HepG2 (cell line): ENCODE measurements around the gene CDC27. TPM values are rescaled to one million over a fixed set of nuclear protein-coding genes. Genes with fewer than 3 reads are reported as not detected.

ENCODE experiments used
- BRF2 ChIP-seq: sonication (generic); formaldehyde crosslinking; IDR thresholded peaks from 2 replicates; pipeline ENCODE4 v1.8.1; 2022; ENCODE audit warnings: mild to moderate bottlenecking, missing genetic modification reagents
- CHCHD3 ChIP-seq: sonication (generic); formaldehyde crosslinking; IDR thresholded peaks from 2 replicates; pipeline ENCODE4 v1.8.0; 2022; ENCODE audit warnings: mild to moderate bottlenecking, missing genetic modification reagents, moderate library complexity
- CREM ChIP-seq, 2 experiments: sonication (generic) in 1 of 2; formaldehyde crosslinking in 1 of 2; IDR thresholded peaks; 2 replicates each; pipeline versions ENCODE4 v1.4.0 to v1.6.1; 2016 to 2020; ENCODE audit warnings: antibody characterized with exemption in 1 of 2, mild to moderate bottlenecking in 1 of 2, missing genetic modification reagents in 1 of 2
- EP300 ChIP-seq, 3 experiments: sonication (generic) in 1 of 3; formaldehyde crosslinking in 1 of 3; IDR thresholded peaks; 2 replicates each; pipeline versions ENCODE4 v1.5.1 to v1.6.1; 2011 to 2020; ENCODE audit warnings: low read depth in 2 of 3, low read length in 2 of 3, borderline replicate concordance in 1 of 3, improper control_type of control experiment in 1 of 3, mild to moderate bottlenecking in 1 of 3, missing genetic modification reagents in 1 of 3, moderate library complexity in 1 of 3
- GATAD1 ChIP-seq: IDR thresholded peaks from 2 replicates; pipeline ENCODE4 v1.6.1; 2016; ENCODE audit warnings: missing genetic modification reagents, missing compliant biosample characterization
- HMGA1 ChIP-seq: sonication (generic); formaldehyde crosslinking; conservative IDR thresholded peaks from 2 replicates; pipeline ENCODE4 v1.4.0; 2020; ENCODE audit warnings: missing genetic modification reagents
- HMGXB4 ChIP-seq, 2 experiments: sonication (generic) in 1 of 2; formaldehyde crosslinking in 1 of 2; IDR thresholded peaks; 2 replicates each; pipeline versions ENCODE4 v1.4.0 to v1.6.1; 2018 to 2020; ENCODE audit warnings: missing genetic modification reagents in 2 of 2, borderline replicate concordance in 1 of 2, low read depth in 1 of 2, mild to moderate bottlenecking in 1 of 2, missing biosample characterization in 1 of 2
- HNRNPL ChIP-seq: fragments of 200-400 bp; formaldehyde crosslinking; IDR thresholded peaks from 2 replicates; pipeline ENCODE4 v1.6.1; 2017; ENCODE audit warnings: mild to moderate bottlenecking, low read depth, low read length
- JUN ChIP-seq: sonication (generic); formaldehyde crosslinking; IDR thresholded peaks from 2 replicates; pipeline ENCODE4 v1.4.0; 2020; ENCODE audit warnings: mild to moderate bottlenecking, missing genetic modification reagents
- KAT8 ChIP-seq: IDR thresholded peaks from 2 replicates; pipeline ENCODE4 v1.6.1; 2016; ENCODE audit warnings: missing genetic modification reagents, missing compliant biosample characterization
- KDM5A ChIP-seq: fragments of 200-600 bp; sonication (generic); IDR thresholded peaks from 2 replicates; pipeline ENCODE4 v1.7.0; 2018; ENCODE audit warnings: antibody characterized with exemption, mild to moderate bottlenecking, low read length, borderline replicate concordance
- POGK ChIP-seq: sonication (generic); formaldehyde crosslinking; conservative IDR thresholded peaks from 2 replicates; pipeline ENCODE4 v1.8.0; 2022; ENCODE audit warnings: mild to moderate bottlenecking, moderate library complexity, missing genetic modification reagents
- SOX13 ChIP-seq, 3 experiments: fragments of 450-650 bp in 1 of 3; sonication (generic) in 1 of 3; formaldehyde crosslinking in 1 of 3; IDR thresholded peaks in 2 of 3; conservative IDR thresholded peaks in 1 of 3; 2 replicates each; pipeline versions ENCODE4 v1.5.0 to v1.6.1; 2016 to 2020; ENCODE audit warnings: antibody characterized with exemption in 1 of 3, mild to moderate bottlenecking in 1 of 3, missing compliant biosample characterization in 1 of 3, missing genetic modification reagents in 1 of 3, moderate library complexity in 1 of 3
- SP140L ChIP-seq: sonication (generic); formaldehyde crosslinking; IDR thresholded peaks from 2 replicates; pipeline ENCODE4 v1.4.0; 2020; ENCODE audit warnings: missing genetic modification reagents, borderline replicate concordance
- TFAP4 ChIP-seq: sonication (generic); IDR thresholded peaks from 2 replicates; pipeline ENCODE4 v1.6.1; 2016; ENCODE audit warnings: low read depth, borderline replicate concordance
- TGIF2 ChIP-seq: IDR thresholded peaks from 2 replicates; pipeline ENCODE4 v1.6.1; 2016; ENCODE audit warnings: control low read depth, missing compliant biosample characterization
- ZNF160 ChIP-seq: sonication (generic); formaldehyde crosslinking; IDR thresholded peaks from 2 replicates; pipeline ENCODE4 v1.8.0; 2022; ENCODE audit warnings: mild to moderate bottlenecking, inconsistent platforms, missing genetic modification reagents
- ZNF331 ChIP-seq: sonication (generic); formaldehyde crosslinking; IDR thresholded peaks from 2 replicates; pipeline ENCODE4 v1.4.0; 2020; ENCODE audit warnings: missing genetic modification reagents
- ZNF556 ChIP-seq: sonication (generic); formaldehyde crosslinking; IDR thresholded peaks from 2 replicates; pipeline ENCODE4 v1.4.0; 2020; ENCODE audit warnings: mild to moderate bottlenecking, missing genetic modification reagents, borderline replicate concordance
- ZNF749 ChIP-seq: sonication (generic); formaldehyde crosslinking; IDR thresholded peaks from 2 replicates; pipeline ENCODE4 v1.8.0; 2022; ENCODE audit warnings: mild to moderate bottlenecking, missing genetic modification reagents, moderate library complexity, borderline replicate concordance
- ZNF766 ChIP-seq: sonication (generic); formaldehyde crosslinking; IDR thresholded peaks from 2 replicates; pipeline ENCODE4 v1.5.0; 2020; ENCODE audit warnings: missing genetic modification reagents, borderline replicate concordance
- polyA plus RNA-seq, 8 experiments: library from polyadenylated mRNA; depleted of rRNA in 3 of 8; stranded (reverse) in 7 of 8; unstranded in 1 of 8; fragments of >200 nt; fragmentation: Illumina TruSeq in 4 of 8; extraction: Trizol in 4 of 8; gene quantifications; 2 replicates each; pipeline versions ENCODE4 v1.2.1 to v1.2.3, GENCODE V29; 2011 to 2016; ENCODE audit warnings: low read depth in 4 of 8, missing spikeins in 1 of 8, mixed read lengths in 1 of 8; ENCODE audit not compliant: insufficient read depth in 1 of 8
- total RNA-seq, 5 experiments: library from RNA; depleted of rRNA; stranded (reverse); fragments of >200 nt; fragmentation: Illumina TruSeq; extraction: Trizol; gene quantifications; 2 replicates each; pipeline ENCODE4 v1.2.3, GENCODE V29; 2016; ENCODE audit warnings: low read depth in 1 of 5

CDC27 gene
- total and polyA plus RNA-seq, 2 of the 13 experiments (the other 11 are each of a cell fraction or from before 2014, with no cell fraction given): 80.7 to 102 TPM

- TF ChIP-seq SOX13 (IDR thresholded peaks at IDR 0.05): no peak
- TF ChIP-seq SOX13 (CRISPR knock-in tag; conservative IDR thresholded peaks at IDR 0.05 in 1 of 2, IDR thresholded peaks at IDR 0.05 in 1 of 2): peak in 1 of 2 experiments; percentile 36; a peak in 2 of 4 replicates
- no peak for TF ChIP-seq EP300 (IDR thresholded peaks at IDR 0.05; ENCODE audit: low read depth in 2 of 2, low read length in 2 of 2)
- TF ChIP-seq EP300 (CRISPR knock-in tag; IDR thresholded peaks at IDR 0.05; ENCODE audit: borderline replicate concordance): no peak
- TF ChIP-seq KDM5A: no peak
- TF ChIP-seq KAT8 (CRISPR knock-in tag): peak; percentile 78
- TF ChIP-seq HNRNPL: no peak
- TF ChIP-seq CREM (IDR thresholded peaks at IDR 0.05): peak; percentile 37; the same call in 1 of the 2 replicates
- TF ChIP-seq CREM (CRISPR knock-in tag; IDR thresholded peaks at IDR 0.05): no peak
- TF ChIP-seq TGIF2 (CRISPR knock-in tag): peak; percentile 67; the same call in 1 of the 2 replicates
- no peak for TF ChIP-seq BRF2
- TF ChIP-seq CHCHD3 (CRISPR knock-in tag): 0 out of 2 replicates have a peak, but pooled peaks have one; percentile 29
- TF ChIP-seq JUN (CRISPR knock-in tag): 0 out of 2 replicates have a peak, but pooled peaks have one; percentile 26
- TF ChIP-seq SP140L (CRISPR knock-in tag): 0 out of 2 replicates have a peak, but pooled peaks have one; percentile 46
- TF ChIP-seq ZNF331 (CRISPR knock-in tag): peak; percentile 44; the same call in 1 of the 2 replicates
- peak; percentile 51; the same call in 1 of the 2 replicates for TF ChIP-seq GATAD1 (CRISPR knock-in tag)
- TF ChIP-seq ZNF749 (CRISPR knock-in tag): no peak
- no peak for TF ChIP-seq ZNF766 (CRISPR knock-in tag)
- 0 out of 2 replicates have a peak, but pooled peaks have one; percentile 50 for TF ChIP-seq ZNF160 (CRISPR knock-in tag)
- peak; percentile 52 to 84; a peak in 3 of 4 replicates for TF ChIP-seq HMGXB4 (CRISPR knock-in tag; IDR thresholded peaks at IDR 0.05; ENCODE audit: borderline replicate concordance in 1 of 2, low read depth in 1 of 2)
- no peak; the same call in 1 of the 2 replicates for TF ChIP-seq ZNF556 (CRISPR knock-in tag)
- TF ChIP-seq TFAP4: peak; percentile 40; the same call in 1 of the 2 replicates
- no peak for TF ChIP-seq HMGA1 (CRISPR knock-in tag)
- TF ChIP-seq POGK (CRISPR knock-in tag): peak; percentile 90
These were observed 40.7 kb upstream of the CDC27 start (continued) for GRCh38 chr17:47229535-47230443.
